SK-N-MC (cell line): ENCODE results near the gene ATP7B.

Source experiments
- EZH2 ChIP-seq: fragments of 200-600 bp; sonication (generic); IDR thresholded peaks from one replicate; pipeline ENCODE4 v1.6.1; 2017; ENCODE audit warnings: antibody characterized with exemption
- POLR2AphosphoS5 ChIP-seq: IDR thresholded peaks from 2 replicates; pipeline ENCODE4 v1.6.1; 2012; ENCODE audit warnings: mild to moderate bottlenecking, low read depth, low read length, borderline replicate concordance

GRCh38 chr13:52051400-52051799, 40.1 kb upstream of the ATP7B start:
- TF ChIP-seq POLR2AphosphoS5 (no peak), EZH2 (no peak)
